ENCODE measurements around the gene UGT2B7. TPM values are rescaled to one million over a fixed set of nuclear protein-coding genes. Genes with fewer than 3 reads are reported as not detected.

UGT2B7 gene
- total RNA-seq, 2 donors from 2014 or later, result 7.3 TPM; not detected in 1

- Histone ChIP-seq H3K27me3 (no peaks in the 10 kb centered on the region), H3K9me3 (no peaks in the 10 kb centered on the region), H3K4me3 (no peak overlapping the region), H3K36me3 (replicated peaks in 1 of 2; ENCODE audit: insufficient read depth in 1 of 2, low read depth in 2 of 2) (no peaks in the 10 kb centered on the region), H3K27ac (peak overlapping the region; percentile 73 to 89 (median 78)), H3K4me1 (peaks cover 44% of the 10 kb centered on the region)
- TF ChIP-seq POLR2A (IDR thresholded peaks at IDR 0.05), result no peak
- TF ChIP-seq, protein P1, sequence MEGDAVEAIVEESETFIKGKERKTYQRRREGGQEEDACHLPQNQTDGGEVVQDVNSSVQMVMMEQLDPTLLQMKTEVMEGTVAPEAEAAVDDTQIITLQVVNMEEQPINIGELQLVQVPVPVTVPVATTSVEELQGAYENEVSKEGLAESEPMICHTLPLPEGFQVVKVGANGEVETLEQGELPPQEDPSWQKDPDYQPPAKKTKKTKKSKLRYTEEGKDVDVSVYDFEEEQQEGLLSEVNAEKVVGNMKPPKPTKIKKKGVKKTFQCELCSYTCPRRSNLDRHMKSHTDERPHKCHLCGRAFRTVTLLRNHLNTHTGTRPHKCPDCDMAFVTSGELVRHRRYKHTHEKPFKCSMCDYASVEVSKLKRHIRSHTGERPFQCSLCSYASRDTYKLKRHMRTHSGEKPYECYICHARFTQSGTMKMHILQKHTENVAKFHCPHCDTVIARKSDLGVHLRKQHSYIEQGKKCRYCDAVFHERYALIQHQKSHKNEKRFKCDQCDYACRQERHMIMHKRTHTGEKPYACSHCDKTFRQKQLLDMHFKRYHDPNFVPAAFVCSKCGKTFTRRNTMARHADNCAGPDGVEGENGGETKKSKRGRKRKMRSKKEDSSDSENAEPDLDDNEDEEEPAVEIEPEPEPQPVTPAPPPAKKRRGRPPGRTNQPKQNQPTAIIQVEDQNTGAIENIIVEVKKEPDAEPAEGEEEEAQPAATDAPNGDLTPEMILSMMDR (IDR thresholded peaks at IDR 0.05), result no peak
- DNase-seq (no peak), ATAC-seq (peak; percentile 8)
- intact Hi-C loops (cut with DNase I), result no loop called here
- WGBS, 2 donors, result 47% methylated on average over 6 of the region's 6 CpGs
Measured at GRCh38 chr4:69058410-69059059, 37.7 kb upstream of the UGT2B7 start.

DNA sequence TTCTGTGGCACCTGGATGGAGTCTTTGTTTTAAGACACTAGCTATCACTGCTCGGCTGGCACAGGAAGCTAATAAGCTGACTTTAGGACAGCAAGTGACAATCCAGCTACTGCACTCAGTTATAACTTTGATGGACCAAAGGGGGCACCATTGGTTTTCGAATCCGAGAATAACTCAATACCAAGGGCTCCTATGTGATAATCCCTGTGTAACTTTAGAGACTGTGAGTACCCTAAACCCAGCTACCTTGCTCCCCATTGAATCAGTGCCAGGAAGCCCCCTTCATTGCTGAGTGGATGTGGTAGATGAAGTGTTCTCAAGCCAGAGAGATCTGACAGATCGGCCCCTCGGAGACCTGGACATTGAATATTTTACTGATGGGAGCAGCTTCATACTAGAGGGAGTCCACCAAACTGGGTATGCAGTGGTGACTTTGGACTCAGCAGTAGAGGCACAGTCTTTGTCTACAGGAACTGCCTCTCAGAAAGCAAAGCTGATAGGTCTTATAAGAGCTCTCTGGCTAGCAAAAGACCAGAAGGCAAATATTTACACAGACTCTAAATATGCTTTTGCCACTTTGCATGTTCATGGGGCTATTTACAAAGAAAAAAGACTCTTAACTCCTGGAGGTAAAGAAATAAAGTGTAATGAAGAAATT is 35.5 kb upstream of the UGT2B7 start:
- intact Hi-C loops (cut with DNase I), result no loop called here
- WGBS, 2 donors, result 87 to 90% methylated on average over 5 of the region's 5 CpGs
- Histone ChIP-seq H3K27me3 (no peaks in the 10 kb centered on the region), H3K4me3 (no peak overlapping the region), H3K9me3 (no peaks in the 10 kb centered on the region), H3K4me1 (peaks cover 40% of the 10 kb centered on the region), H3K27ac (no peak overlapping the region), H3K36me3 (replicated peaks in 1 of 2; ENCODE audit: insufficient read depth in 1 of 2, low read depth in 2 of 2) (no peaks in the 10 kb centered on the region)
- TF ChIP-seq POLR2A (IDR thresholded peaks at IDR 0.05), result no peak
- TF ChIP-seq, protein P1 (IDR thresholded peaks at IDR 0.05), result peak in 1 of 7 experiments; percentile 15
- no peak for DNase-seq
- ATAC-seq, result no peak

DNA sequence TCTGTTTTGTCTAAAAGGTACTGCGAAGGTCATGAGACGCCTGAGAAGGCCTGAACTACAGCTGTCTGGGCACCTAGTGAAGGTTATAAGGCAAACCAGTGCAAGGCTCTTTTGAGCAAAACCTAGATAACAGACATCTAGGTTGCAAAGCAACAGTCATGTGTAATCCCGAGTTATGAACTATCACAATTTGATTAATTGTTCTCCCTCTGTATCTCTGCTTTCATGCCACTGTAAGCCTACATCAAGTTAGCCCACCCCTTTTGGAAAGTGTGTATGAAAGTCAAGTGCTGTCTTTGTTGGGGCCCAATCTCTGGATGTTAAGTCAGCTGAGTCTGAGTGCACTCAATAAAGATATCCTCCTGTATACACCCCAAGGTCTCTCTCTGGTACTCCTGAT is 31.9 kb upstream of the UGT2B7 start:
- Histone ChIP-seq H3K27me3 (no peaks in the 10 kb centered on the region), H3K9me3 (no peaks in the 10 kb centered on the region), H3K4me3 (no peak overlapping the region), H3K36me3 (replicated peaks in 1 of 2; ENCODE audit: insufficient read depth in 1 of 2, low read depth in 2 of 2) (no peaks in the 10 kb centered on the region), H3K27ac (no peak overlapping the region), H3K4me1 (peaks cover 14% of the 10 kb centered on the region)
- ATAC-seq (no peak), DNase-seq (no peak)
- WGBS, 2 donors, result 73 to 87% methylated on average over 3 of the region's 3 CpGs
- intact Hi-C loops (cut with DNase I), result no loop called here
- no peak for TF ChIP-seq POLR2A (IDR thresholded peaks at IDR 0.05)
- TF ChIP-seq, protein P1 (IDR thresholded peaks at IDR 0.05), result no peak

DNA sequence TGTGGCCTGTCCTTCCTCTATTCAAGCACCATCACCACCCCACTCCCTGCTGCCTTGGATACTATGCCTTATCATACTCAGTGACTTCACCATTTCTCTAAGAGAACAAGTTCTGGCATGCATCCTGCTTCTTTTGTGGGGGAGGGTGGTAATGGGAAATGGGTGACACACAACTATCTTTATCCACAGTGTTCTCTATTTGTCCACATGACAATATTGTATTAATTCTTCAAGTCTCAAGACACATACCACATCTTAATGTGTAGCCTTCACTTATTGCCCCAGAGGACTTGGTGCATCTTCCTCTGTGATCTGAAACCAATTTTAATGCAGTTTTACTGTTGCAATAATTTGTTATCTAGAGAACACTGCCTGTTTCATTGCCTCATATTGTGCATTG is 29.3 kb upstream of the UGT2B7 start:
- TF ChIP-seq, protein P1 (IDR thresholded peaks at IDR 0.05), result no peak
- no peak for TF ChIP-seq POLR2A (IDR thresholded peaks at IDR 0.05)
- ATAC-seq (no peak), DNase-seq (no peak)
- no peak overlapping the region for H3K4me3 ChIP-seq
- H3K4me1 ChIP-seq, result no peaks in the 10 kb centered on the region
- no peaks in the 10 kb centered on the region for H3K27me3 ChIP-seq
- intact Hi-C loops (cut with DNase I), result no loop called here
- no peaks in the 10 kb centered on the region for H3K36me3 ChIP-seq (replicated peaks in 1 of 2; ENCODE audit: insufficient read depth in 1 of 2, low read depth in 2 of 2)
- H3K27ac ChIP-seq, result no peak overlapping the region
- H3K9me3 ChIP-seq, result no peaks in the 10 kb centered on the region

DNA sequence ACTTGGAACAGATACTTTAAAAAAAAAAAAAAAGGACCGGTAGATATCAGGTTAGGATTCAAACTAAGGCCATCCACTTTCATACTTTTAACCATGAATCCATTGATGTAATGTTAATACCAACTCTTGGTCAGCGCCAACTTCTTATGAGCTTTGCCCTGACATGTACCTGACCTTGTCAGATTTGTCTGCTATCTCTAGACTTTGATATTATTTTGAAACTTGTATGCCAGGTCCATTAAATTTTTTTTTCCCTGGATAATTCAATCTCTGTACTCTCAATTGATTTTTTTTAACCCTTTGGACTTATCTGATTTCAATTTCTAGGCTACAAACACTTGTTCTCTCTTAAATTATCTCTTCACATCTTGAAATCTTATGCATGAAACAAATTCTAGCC is 27.2 kb upstream of the UGT2B7 start:
- no peaks in the 10 kb centered on the region for H3K36me3 ChIP-seq (replicated peaks in 1 of 2; ENCODE audit: insufficient read depth in 1 of 2, low read depth in 2 of 2)
- H3K4me3 ChIP-seq, result no peak overlapping the region
- 38 to 49% methylated on average over 2 of the region's 2 CpGs for WGBS, 2 donors
- intact Hi-C loops (cut with DNase I), result no loop called here
- ATAC-seq (peak; percentile 42), DNase-seq (no peak)
- no peaks in the 10 kb centered on the region for H3K27me3 ChIP-seq
- no peaks in the 10 kb centered on the region for H3K9me3 ChIP-seq
- H3K27ac ChIP-seq, result no peak overlapping the region
- H3K4me1 ChIP-seq, result no peaks in the 10 kb centered on the region
- TF ChIP-seq POLR2A (IDR thresholded peaks at IDR 0.05), result no peak
- TF ChIP-seq, protein P1 (IDR thresholded peaks at IDR 0.05), result no peak
